NB4 (cell line): Measurements from ENCODE around the gene PIWIL4.
"Not testable (repeated sequence)": the region's sequence is repeated elsewhere in the genome, so short reads cannot be mapped to it uniquely, and the experiment has no call there.

ENCODE experiments used
- CTCF ChIP-seq: IDR thresholded peaks from one replicate; pipeline ENCODE4 v1.5.1; 2012; ENCODE audit warnings: low read depth, low read length
- MYC ChIP-seq: IDR thresholded peaks from 2 replicates; pipeline ENCODE4 v1.6.1; 2011; ENCODE audit warnings: low read depth, low read length
- POLR2A ChIP-seq: IDR thresholded peaks from 2 replicates; pipeline ENCODE4 v1.6.1; 2011; ENCODE audit warnings: mild to moderate bottlenecking; ENCODE audit not compliant: insufficient read length; ENCODE audit errors: extremely low read depth

- TF ChIP-seq CTCF, POLR2A, MYC: not testable (repeated sequence)
Observed at GRCh38 chr11:94625422-94625821, 58.3 kb downstream of the PIWIL4 start.
